HCT116 (cell line): ENCODE results near the gene KCNAB2.

Source experiments
- CTCF ChIP-seq, 3 experiments: fragments of 200-600 bp in 1 of 3; sonication (generic) in 1 of 3; IDR thresholded peaks in 2 of 3; conservative IDR thresholded peaks in 1 of 3; 2 replicates each; pipeline ENCODE4 v1.5.1; 2012 to 2017; ENCODE audit warnings: low read depth in 2 of 3, low read length in 2 of 3, antibody characterized with exemption in 1 of 3, borderline replicate concordance in 1 of 3, control low read depth in 1 of 3, mild to moderate bottlenecking in 1 of 3, mixed read lengths in 1 of 3, mixed run types in 1 of 3, moderate library complexity in 1 of 3; ENCODE audit not compliant: insufficient read depth in 1 of 3
- EZH2phosphoT487 ChIP-seq: fragments of 200-600 bp; IDR thresholded peaks from 2 replicates; pipeline ENCODE4 v1.6.1; 2018; ENCODE audit warnings: antibody characterized with exemption, borderline replicate concordance
- POLR2A ChIP-seq: IDR thresholded peaks from 2 replicates; pipeline ENCODE4 v1.7.0; 2011; ENCODE audit warnings: borderline replicate concordance; ENCODE audit not compliant: insufficient read depth, insufficient read length; ENCODE audit errors: extremely low read depth
- RAD21 ChIP-seq: IDR thresholded peaks from 2 replicates; pipeline ENCODE4 v1.6.1; 2012; ENCODE audit warnings: low read depth, mild to moderate bottlenecking
- SIN3A ChIP-seq: IDR thresholded peaks from 2 replicates; pipeline ENCODE4 v1.6.1; 2012; ENCODE audit warnings: low read depth
- SP1 ChIP-seq: IDR thresholded peaks from 2 replicates; pipeline ENCODE4 v1.6.1; 2012; ENCODE audit warnings: low read depth
- YY1 ChIP-seq: IDR thresholded peaks from 2 replicates; pipeline ENCODE4 v1.6.1; 2011; ENCODE audit warnings: low read length, low read depth, moderate library complexity, mild to moderate bottlenecking; ENCODE audit not compliant: insufficient replicate concordance; ENCODE audit errors: extremely low read depth
- ZFX ChIP-seq: fragments of 450-650 bp; IDR thresholded peaks from 2 replicates; pipeline ENCODE4 v1.6.1; 2017

- no peak for TF ChIP-seq ZFX
- no peak for TF ChIP-seq YY1
- peak; percentile 15 to 47 (median 42); a peak in 4 of 6 replicates for TF ChIP-seq CTCF (IDR thresholded peaks at IDR 0.05 in 2 of 3, conservative IDR thresholded peaks at IDR 0.05 in 1 of 3; ENCODE audit: borderline replicate concordance in 1 of 3, insufficient read depth in 1 of 3, low read depth in 2 of 3, low read length in 2 of 3)
- TF ChIP-seq SP1 = no peak
- TF ChIP-seq POLR2A = no peak
- no peak for TF ChIP-seq EZH2phosphoT487
- TF ChIP-seq SIN3A = no peak
- no peak; the same call in none of the 2 replicates for TF ChIP-seq RAD21
Observed at GRCh38 chr1:6082430-6082971, 36.8 kb downstream of the KCNAB2 start.
